Stimulated activated CD4-positive, alpha-beta T cell treated with anti-CD3 and anti-CD28 coated beads, Interleukin-2, amount 100 ng/mL, for 48 hours (primary cell): ENCODE data around the gene WNK3.

ENCODE experiments used
- DNase-seq, 2 donors: peaks; one replicate each; pipeline ENCODE4 v3.0.0-alpha.2; 2020

Gene WNK3

DNA sequence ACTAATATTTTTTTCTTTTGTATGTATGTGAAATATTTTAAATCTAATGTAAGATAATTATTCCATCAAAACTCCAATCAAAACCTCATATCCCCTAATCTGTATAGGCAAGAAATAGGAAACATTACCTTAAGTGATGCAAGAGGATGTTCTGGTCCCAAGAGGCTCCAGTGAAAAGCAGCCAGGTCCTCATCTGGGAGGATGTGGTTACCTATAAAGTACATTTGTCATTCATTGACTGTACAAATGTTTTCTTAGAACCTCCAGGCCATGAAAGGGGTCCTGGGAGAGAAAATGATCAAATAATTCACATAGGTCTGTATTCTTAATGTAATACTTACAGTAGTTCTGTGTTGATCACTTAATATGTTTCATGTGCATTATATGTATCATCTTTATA lies 200.3 kb downstream of the WNK3 start:
- no peak for DNase-seq
